GM20431 (cell line): ENCODE measurements around the gene CLEC14A.

Source experiments
- in situ Hi-C: fragments of 300-500 bp; cut with MseI, MboI; formaldehyde crosslinking; loops from one replicate; pipeline ENCODE4 v1.15.0; 2020; ENCODE audit warnings: low sequenced_read_pairs; ENCODE audit not compliant: unreplicated experiment

Gene CLEC14A

GRCh38 chr14:38207736-38208617, 47.9 kb downstream of the CLEC14A start, which contains the start of gene SSTR1:
Gene SSTR1, plus strand, starts transcription at chr14:38207904. Its CDS starts 1,486 bp downstream, at chr14:38209390.
- in situ Hi-C loops = no loop called here

GRCh38 chr14:38207377-38207735, 48.5 kb downstream of the CLEC14A start:
- in situ Hi-C loops = no loop called here

- in situ Hi-C loops = no loop called here
Observed at GRCh38 chr14:38206689-38207376, 49.1 kb downstream of the CLEC14A start.

GRCh38 chr14:38205949-38206665, 49.8 kb downstream of the CLEC14A start:
- in situ Hi-C loops = no loop called here

- in situ Hi-C loops = no loop called here
Observed at GRCh38 chr14:38205119-38205813, 50.6 kb downstream of the CLEC14A start.

- in situ Hi-C loops = no loop called here
Observed at GRCh38 chr14:38204719-38205115, 51.2 kb downstream of the CLEC14A start.
